Neural cell (in vitro differentiated cells): ENCODE measurements around the gene RANBP1. TPM values are rescaled to one million over a fixed set of nuclear protein-coding genes. Genes with fewer than 3 reads are reported as not detected.

ENCODE experiments used
- H2AFZ ChIP-seq: fragments of 200-600, 300-800 bp; sonication (generic), shearing (Covaris generic); 2 replicates; pipeline ENCODE4 v1.6.0; 2014; ENCODE audit warnings: low read depth, mild to moderate bottlenecking, antibody characterized with exemption, low read length, moderate library complexity
- H3F3A ChIP-seq: fragments of 200-600 bp; shearing (Covaris generic); 2 replicates; pipeline ENCODE4 v1.6.1; 2016; ENCODE audit warnings: mild to moderate bottlenecking, moderate library complexity, mixed read lengths, antibody characterized with exemption, low read length; ENCODE audit not compliant: insufficient read depth, poor library complexity, severe bottlenecking
- H3K27ac ChIP-seq: fragments of 200-600, 300-800 bp; sonication (generic), shearing (Covaris generic); 2 replicates; pipeline ENCODE4 v1.5.1; 2014; ENCODE audit warnings: mild to moderate bottlenecking, low read length, moderate library complexity
- H3K27me3 ChIP-seq: fragments of 300-800, 200-600 bp; sonication (generic), shearing (Covaris generic); 2 replicates; pipeline ENCODE4 v1.6.0; 2014; ENCODE audit warnings: mild to moderate bottlenecking, low read depth, low read length, moderate library complexity; ENCODE audit not compliant: insufficient read depth
- H3K36me3 ChIP-seq: fragments of 300-800, 200-600 bp; sonication (generic), shearing (Covaris generic); 2 replicates; pipeline ENCODE4 v1.5.1; 2014; ENCODE audit warnings: mild to moderate bottlenecking, antibody characterized with exemption, low read length, moderate library complexity; ENCODE audit not compliant: insufficient read depth
- H3K4me2 ChIP-seq: fragments of 300-800, 200-600 bp; sonication (generic), shearing (Covaris generic); 2 replicates; pipeline ENCODE4 v1.6.0; 2014; ENCODE audit warnings: mild to moderate bottlenecking, low read length
- H3K4me3 ChIP-seq: fragments of 300-800, 200-600 bp; sonication (generic), shearing (Covaris generic); 2 replicates; pipeline ENCODE4 v1.5.1; 2014; ENCODE audit warnings: mild to moderate bottlenecking, low read length, moderate library complexity
- H3K79me2 ChIP-seq: fragments of 200-600 bp; shearing (Covaris generic); replicated peaks from 2 replicates; pipeline ENCODE4 v1.6.0; 2014; ENCODE audit warnings: mild to moderate bottlenecking, low read length, moderate library complexity; ENCODE audit not compliant: insufficient read depth
- H3K9ac ChIP-seq: fragments of 300-800, 200-600 bp; sonication (generic), shearing (Covaris generic); 2 replicates; pipeline ENCODE4 v1.6.1; 2016; ENCODE audit warnings: mild to moderate bottlenecking, low read length, mixed read lengths
- H3K9me2 ChIP-seq: fragments of 200-600 bp; shearing (Covaris generic); 2 replicates; pipeline ENCODE4 v1.6.1; 2016; ENCODE audit warnings: mild to moderate bottlenecking, low read length, mixed read lengths; ENCODE audit not compliant: insufficient read depth
- H3K9me3 ChIP-seq: fragments of 200-600, 300-800 bp; sonication (generic), shearing (Covaris generic); 2 replicates; pipeline ENCODE4 v1.6.1; 2016; ENCODE audit warnings: mild to moderate bottlenecking, mixed run types, low read length, moderate library complexity, mixed read lengths
- H4K20me1 ChIP-seq: fragments of 200-600 bp; shearing (Covaris generic); 2 replicates; pipeline ENCODE4 v1.6.1; 2016; ENCODE audit warnings: mild to moderate bottlenecking, mixed run types; ENCODE audit not compliant: insufficient read depth
- EP300 ChIP-seq: fragments of 450-650 bp; conservative IDR thresholded peaks from 2 replicates; pipeline ENCODE4 v1.6.1; 2014; ENCODE audit warnings: antibody characterized with exemption, mild to moderate bottlenecking, moderate library complexity; ENCODE audit not compliant: poor library complexity, severe bottlenecking
- EZH2 ChIP-seq: fragments of 200-600, 300-800 bp; shearing (Covaris generic), sonication (generic); IDR thresholded peaks from 2 replicates; pipeline ENCODE4 v1.6.1; 2014; ENCODE audit warnings: antibody characterized with exemption, low read length, borderline replicate concordance, mild to moderate bottlenecking; ENCODE audit not compliant: insufficient read depth, poor library complexity, severe bottlenecking
- MXI1 ChIP-seq: fragments of 450-650 bp; conservative IDR thresholded peaks from 2 replicates; pipeline ENCODE4 v1.6.1; 2014; ENCODE audit warnings: antibody characterized with exemption, mild to moderate bottlenecking; ENCODE audit not compliant: poor library complexity, severe bottlenecking
- POLR2AphosphoS5 ChIP-seq: IDR thresholded peaks from 2 replicates; pipeline ENCODE4 v1.6.1; 2012
- RAD21 ChIP-seq: fragments of 450-650 bp; conservative IDR thresholded peaks from 2 replicates; pipeline ENCODE4 v1.6.1; 2014; ENCODE audit warnings: antibody characterized with exemption, mild to moderate bottlenecking, moderate library complexity
- SMC3 ChIP-seq: fragments of 450-650 bp; conservative IDR thresholded peaks from 2 replicates; pipeline ENCODE4 v1.6.1; 2014; ENCODE audit warnings: antibody characterized with exemption, mild to moderate bottlenecking, moderate library complexity; ENCODE audit not compliant: poor library complexity
- TAF1 ChIP-seq: IDR thresholded peaks from 2 replicates; pipeline ENCODE4 v1.6.1; 2012; ENCODE audit warnings: low read depth
- polyA plus RNA-seq: library from polyadenylated mRNA; depleted of rRNA; stranded (reverse); fragments of >200 nt; gene quantifications from 2 replicates; pipeline ENCODE4 v1.2.3, GENCODE V29; 2014
- TF ChIP-seq, protein P1 (sequence below): fragments of 450-650 bp; IDR thresholded peaks from 2 replicates; pipeline ENCODE4 v1.5.1; 2014; ENCODE audit warnings: antibody characterized with exemption, mild to moderate bottlenecking, moderate library complexity; ENCODE audit not compliant: poor library complexity, severe bottlenecking
- TF ChIP-seq, protein P2 (sequence below): IDR thresholded peaks from 2 replicates; pipeline ENCODE4 v1.6.1; 2012; ENCODE audit warnings: borderline replicate concordance

RANBP1 gene
- polyA plus RNA-seq, 1 donor from 2014 or later, result 360 TPM

DNA sequence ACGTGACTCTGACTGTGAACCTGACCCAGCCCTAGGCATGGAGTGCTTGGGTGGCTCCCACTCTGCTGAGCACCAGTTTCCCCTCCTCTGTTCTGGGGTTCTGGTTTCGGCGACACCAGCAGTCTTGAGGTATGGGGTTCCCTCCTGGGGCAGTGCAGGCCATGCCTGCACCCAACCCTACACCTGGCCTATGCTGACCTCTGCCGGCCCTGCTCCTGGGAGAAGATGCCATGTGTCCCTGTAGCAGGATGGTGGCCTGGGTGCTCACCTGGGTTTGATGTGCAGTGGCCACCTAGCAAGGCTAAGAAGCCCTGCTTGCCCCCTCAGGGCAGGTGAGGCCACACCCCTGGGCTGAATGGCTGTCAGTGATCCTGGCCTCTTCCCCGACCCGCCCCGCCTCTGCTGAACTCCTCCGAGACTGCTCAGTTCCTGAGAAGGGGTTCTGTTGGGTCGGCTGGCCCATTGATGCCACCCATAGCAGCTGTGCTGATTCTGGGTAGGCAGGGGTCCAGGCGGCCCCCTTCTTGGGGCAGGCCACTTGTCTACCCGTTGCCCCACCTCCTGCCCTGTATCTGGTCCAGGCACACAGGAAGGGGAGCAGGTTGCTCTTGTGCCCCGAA, 18.1 kb downstream of the RANBP1 start:
- H3K9me3 ChIP-seq, result no peaks in the 10 kb centered on the region
- no peaks in the 10 kb centered on the region for H3K9me2 ChIP-seq
- H3K4me2 ChIP-seq, result no peak overlapping the region
- no peaks in the 10 kb centered on the region for H3K79me2 ChIP-seq
- H3K27ac ChIP-seq, result no peak overlapping the region
- H3K9ac ChIP-seq, result no peak overlapping the region
- no peaks in the 10 kb centered on the region for H3K27me3 ChIP-seq
- H4K20me1 ChIP-seq, result no peaks in the 10 kb centered on the region
- no peak overlapping the region for H2AFZ ChIP-seq
- no peak for TF ChIP-seq SMC3
- no peak for TF ChIP-seq POLR2AphosphoS5
- no peak for TF ChIP-seq EZH2
- TF ChIP-seq TAF1, result no peak
- TF ChIP-seq, protein P1, sequence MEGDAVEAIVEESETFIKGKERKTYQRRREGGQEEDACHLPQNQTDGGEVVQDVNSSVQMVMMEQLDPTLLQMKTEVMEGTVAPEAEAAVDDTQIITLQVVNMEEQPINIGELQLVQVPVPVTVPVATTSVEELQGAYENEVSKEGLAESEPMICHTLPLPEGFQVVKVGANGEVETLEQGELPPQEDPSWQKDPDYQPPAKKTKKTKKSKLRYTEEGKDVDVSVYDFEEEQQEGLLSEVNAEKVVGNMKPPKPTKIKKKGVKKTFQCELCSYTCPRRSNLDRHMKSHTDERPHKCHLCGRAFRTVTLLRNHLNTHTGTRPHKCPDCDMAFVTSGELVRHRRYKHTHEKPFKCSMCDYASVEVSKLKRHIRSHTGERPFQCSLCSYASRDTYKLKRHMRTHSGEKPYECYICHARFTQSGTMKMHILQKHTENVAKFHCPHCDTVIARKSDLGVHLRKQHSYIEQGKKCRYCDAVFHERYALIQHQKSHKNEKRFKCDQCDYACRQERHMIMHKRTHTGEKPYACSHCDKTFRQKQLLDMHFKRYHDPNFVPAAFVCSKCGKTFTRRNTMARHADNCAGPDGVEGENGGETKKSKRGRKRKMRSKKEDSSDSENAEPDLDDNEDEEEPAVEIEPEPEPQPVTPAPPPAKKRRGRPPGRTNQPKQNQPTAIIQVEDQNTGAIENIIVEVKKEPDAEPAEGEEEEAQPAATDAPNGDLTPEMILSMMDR, result no peak
- H3K4me3 ChIP-seq, result no peak overlapping the region
- no peaks in the 10 kb centered on the region for H3K36me3 ChIP-seq
- no peaks in the 10 kb centered on the region for H3F3A ChIP-seq

DNA sequence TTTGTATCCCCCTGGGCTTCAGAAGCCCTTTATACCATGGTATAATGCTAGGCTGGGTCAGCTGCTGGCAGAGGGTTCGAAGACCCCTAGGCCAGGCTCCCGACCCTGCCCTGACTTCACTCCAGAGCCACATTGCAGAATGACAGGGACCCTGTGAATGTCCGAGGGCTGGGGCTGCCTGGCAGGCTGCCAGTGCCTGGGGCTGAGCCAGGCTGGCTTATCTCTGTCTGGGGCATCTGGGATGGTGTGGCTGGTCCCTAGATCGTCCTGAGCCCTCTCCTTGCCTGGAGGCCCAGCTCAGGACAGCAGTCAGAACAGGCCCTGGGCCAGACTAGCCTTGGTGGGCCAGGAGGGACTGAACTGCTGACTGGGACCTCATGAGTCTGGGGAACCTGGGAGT, 19.4 kb downstream of the RANBP1 start:
- no peaks in the 10 kb centered on the region for H3K9me3 ChIP-seq
- H3K9me2 ChIP-seq, result no peaks in the 10 kb centered on the region
- TF ChIP-seq POLR2AphosphoS5 (no peak), EP300 (no peak), EZH2 (no peak), MXI1 (no peak), SMC3 (no peak), TAF1 (no peak), RAD21 (no peak)
- TF ChIP-seq, protein P1, result no peak
- TF ChIP-seq, protein P2, sequence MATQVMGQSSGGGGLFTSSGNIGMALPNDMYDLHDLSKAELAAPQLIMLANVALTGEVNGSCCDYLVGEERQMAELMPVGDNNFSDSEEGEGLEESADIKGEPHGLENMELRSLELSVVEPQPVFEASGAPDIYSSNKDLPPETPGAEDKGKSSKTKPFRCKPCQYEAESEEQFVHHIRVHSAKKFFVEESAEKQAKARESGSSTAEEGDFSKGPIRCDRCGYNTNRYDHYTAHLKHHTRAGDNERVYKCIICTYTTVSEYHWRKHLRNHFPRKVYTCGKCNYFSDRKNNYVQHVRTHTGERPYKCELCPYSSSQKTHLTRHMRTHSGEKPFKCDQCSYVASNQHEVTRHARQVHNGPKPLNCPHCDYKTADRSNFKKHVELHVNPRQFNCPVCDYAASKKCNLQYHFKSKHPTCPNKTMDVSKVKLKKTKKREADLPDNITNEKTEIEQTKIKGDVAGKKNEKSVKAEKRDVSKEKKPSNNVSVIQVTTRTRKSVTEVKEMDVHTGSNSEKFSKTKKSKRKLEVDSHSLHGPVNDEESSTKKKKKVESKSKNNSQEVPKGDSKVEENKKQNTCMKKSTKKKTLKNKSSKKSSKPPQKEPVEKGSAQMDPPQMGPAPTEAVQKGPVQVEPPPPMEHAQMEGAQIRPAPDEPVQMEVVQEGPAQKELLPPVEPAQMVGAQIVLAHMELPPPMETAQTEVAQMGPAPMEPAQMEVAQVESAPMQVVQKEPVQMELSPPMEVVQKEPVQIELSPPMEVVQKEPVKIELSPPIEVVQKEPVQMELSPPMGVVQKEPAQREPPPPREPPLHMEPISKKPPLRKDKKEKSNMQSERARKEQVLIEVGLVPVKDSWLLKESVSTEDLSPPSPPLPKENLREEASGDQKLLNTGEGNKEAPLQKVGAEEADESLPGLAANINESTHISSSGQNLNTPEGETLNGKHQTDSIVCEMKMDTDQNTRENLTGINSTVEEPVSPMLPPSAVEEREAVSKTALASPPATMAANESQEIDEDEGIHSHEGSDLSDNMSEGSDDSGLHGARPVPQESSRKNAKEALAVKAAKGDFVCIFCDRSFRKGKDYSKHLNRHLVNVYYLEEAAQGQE, result no peak
- H4K20me1 ChIP-seq, result no peaks in the 10 kb centered on the region
- no peak overlapping the region for H2AFZ ChIP-seq
- H3F3A ChIP-seq, result no peaks in the 10 kb centered on the region
- H3K9ac ChIP-seq, result no peak overlapping the region
- H3K4me3 ChIP-seq, result no peak overlapping the region
- no peak overlapping the region for H3K27ac ChIP-seq
- H3K36me3 ChIP-seq, result no peaks in the 10 kb centered on the region
- no peak overlapping the region for H3K4me2 ChIP-seq
- H3K27me3 ChIP-seq, result no peaks in the 10 kb centered on the region
- no peaks in the 10 kb centered on the region for H3K79me2 ChIP-seq
